HepG2 (cell line): Measurements from ENCODE around the gene MYO5B. TPM values are rescaled to one million over a fixed set of nuclear protein-coding genes. Genes with fewer than 3 reads are reported as not detected.

Experiments
- ATAC-seq: fragments of 200-7000 bp; cut with Tn5 transposase; 3 replicates; pipeline ENCODE4 v1.9.1; 2020; ENCODE audit warnings: mild to moderate bottlenecking, moderate library complexity
- BruUV-seq: library from RNA; stranded (reverse); fragments of 400-500 nt; replicated peaks from 2 replicates; lab custom pipeline; 2021; lab: Mats Ljungman, UMichigan
- CTCF ChIA-PET: fragments of 300-600 bp; formaldehyde crosslinking; extraction: SDS; loops from one replicate; lab custom pipeline; 2021; ENCODE audit warnings: low total read pairs, inconsistent platforms, low intra/inter-chr PET ratio; lab: Yijun Ruan, JAX
- POLR2A ChIA-PET: fragments of 350-600 bp; sonication (Branson Sonifier 250); formaldehyde crosslinking; loops from one replicate; lab custom pipeline; 2020; ENCODE audit warnings: antibody characterized with exemption, inconsistent platforms; lab: Yijun Ruan, JAX
- DNase-seq: peaks from one replicate; pipeline ENCODE4 v3.0.0-alpha.2; 2015; ENCODE audit warnings: low spot score
- FAIRE-seq: peaks from 3 replicates; lab custom pipeline; 2011; peaks lifted over from hg19 to GRCh38; lab: Jason Lieb, UNC
- H2AFZ ChIP-seq: one replicate; pipeline ENCODE4 v1.6.1; 2011; ENCODE audit warnings: low read length, inconsistent platforms
- H3K27ac ChIP-seq: fragments of 300-600 bp; 3 replicates; pipeline ENCODE4 v1.8.0; 2011; ENCODE audit warnings: mixed run types, mild to moderate bottlenecking, mixed read lengths, low read length, inconsistent platforms; ENCODE audit not compliant: insufficient read depth; ENCODE audit errors: extremely low read length
- H3K27me3 ChIP-seq, 2 experiments: fragments of 200-600 bp in 1 of 2; 2 replicates in 1 of 2; 3 replicates in 1 of 2; pipeline versions ENCODE4 v1.6.0 to v1.8.0; 2011; ENCODE audit warnings: low read length in 2 of 2, mild to moderate bottlenecking in 2 of 2, moderate library complexity in 2 of 2, inconsistent platforms in 1 of 2; ENCODE audit not compliant: insufficient read depth in 2 of 2, control insufficient read depth in 1 of 2
- H3K36me3 ChIP-seq, 2 experiments: fragments of 200-600 bp in 1 of 2; replicated peaks in 1 of 2; 2 replicates in 1 of 2; 3 replicates in 1 of 2; pipeline versions ENCODE4 v1.5.1 to v1.8.0; 2011; ENCODE audit warnings: low read length in 2 of 2, inconsistent platforms in 1 of 2; ENCODE audit not compliant: insufficient read depth in 2 of 2, control insufficient read depth in 1 of 2
- H3K4me1 ChIP-seq: 2 replicates; pipeline ENCODE4 v1.5.1; 2012; ENCODE audit warnings: low read length, inconsistent platforms; ENCODE audit not compliant: insufficient read depth
- H3K4me2 ChIP-seq: 2 replicates; pipeline ENCODE4 v1.6.0; 2011; ENCODE audit warnings: low read depth, low read length, inconsistent platforms
- H3K4me3 ChIP-seq, 3 experiments: fragments of 200-600 bp in 1 of 3; sonication (generic), shearing (Covaris generic) in 1 of 3; replicated peaks in 1 of 3; 2 replicates each; pipeline ENCODE4 v1.5.1; 2011 to 2016; ENCODE audit warnings: low read length in 3 of 3, inconsistent platforms in 2 of 3, low read depth in 2 of 3, mild to moderate bottlenecking in 2 of 3, control low read depth in 1 of 3, mixed read lengths in 1 of 3; ENCODE audit not compliant: insufficient read depth in 1 of 3
- H3K79me2 ChIP-seq: one replicate; pipeline ENCODE4 v1.6.1; 2011; ENCODE audit warnings: low read length, inconsistent platforms; ENCODE audit not compliant: insufficient read depth
- H3K9ac ChIP-seq: 2 replicates; pipeline ENCODE4 v1.6.0; 2011; ENCODE audit warnings: mild to moderate bottlenecking, low read depth, low read length, inconsistent platforms; ENCODE audit not compliant: insufficient read depth
- H3K9me3 ChIP-seq: 2 replicates; pipeline ENCODE4 v1.5.1; 2012; ENCODE audit warnings: mild to moderate bottlenecking, low read length
- H4K20me1 ChIP-seq: 2 replicates; pipeline ENCODE4 v1.6.0; 2011; ENCODE audit warnings: inconsistent platforms, mild to moderate bottlenecking, low read length, moderate library complexity; ENCODE audit not compliant: insufficient read depth
- ARID3A ChIP-seq: IDR thresholded peaks from 2 replicates; pipeline ENCODE4 v1.6.1; 2012; ENCODE audit warnings: low read depth, low read length, improper control_type of control experiment
- ATF2 ChIP-seq: sonication (generic); formaldehyde crosslinking; IDR thresholded peaks from 2 replicates; pipeline ENCODE4 v1.4.0; 2020; ENCODE audit warnings: missing genetic modification reagents
- CENPT ChIP-seq: sonication (generic); formaldehyde crosslinking; IDR thresholded peaks from 2 replicates; pipeline ENCODE4 v1.8.0; 2022; ENCODE audit warnings: low read depth, mild to moderate bottlenecking, moderate library complexity, missing genetic modification reagents
- CHD4 ChIP-seq: fragments of 200-600 bp; sonication (generic); IDR thresholded peaks from 2 replicates; pipeline ENCODE4 v1.7.0; 2017; ENCODE audit warnings: mild to moderate bottlenecking, low read length, borderline replicate concordance
- FOXA1 ChIP-seq, 2 experiments: fragments of 450-650 bp in 1 of 2; sonication (generic) in 1 of 2; formaldehyde crosslinking in 1 of 2; IDR thresholded peaks; 2 replicates each; pipeline versions ENCODE4 v1.4.0 to v1.6.1; 2016 to 2020; ENCODE audit warnings: missing genetic modification reagents in 1 of 2
- FOXM1 ChIP-seq: sonication (generic); formaldehyde crosslinking; IDR thresholded peaks from 2 replicates; pipeline ENCODE4 v1.5.0; 2020; ENCODE audit warnings: missing genetic modification reagents
- HMG20A ChIP-seq: IDR thresholded peaks from 2 replicates; pipeline ENCODE4 v1.6.1; 2016; ENCODE audit warnings: borderline replicate concordance
- HOMEZ ChIP-seq: IDR thresholded peaks from 2 replicates; pipeline ENCODE4 v1.6.1; 2016; ENCODE audit warnings: low read depth
- SIX4 ChIP-seq: sonication (generic); formaldehyde crosslinking; IDR thresholded peaks from 2 replicates; pipeline ENCODE4 v1.4.0; 2020; ENCODE audit warnings: missing genetic modification reagents
- SP5 ChIP-seq: IDR thresholded peaks from 2 replicates; pipeline ENCODE4 v1.6.1; 2016; ENCODE audit warnings: low read depth, borderline replicate concordance
- SRSF1 ChIP-seq: fragments of 200-400 bp; formaldehyde crosslinking; optimal IDR thresholded peaks from 2 replicates; pipeline ENCODE3; 2017; ENCODE audit warnings: mild to moderate bottlenecking, low read depth, low read length, moderate library complexity
- ZMYM3 ChIP-seq: sonication (generic); formaldehyde crosslinking; IDR thresholded peaks from 2 replicates; pipeline ENCODE4 v1.5.1; 2020; ENCODE audit warnings: mild to moderate bottlenecking, missing genetic modification reagents
- ZNF18 ChIP-seq: sonication (generic); formaldehyde crosslinking; IDR thresholded peaks from 2 replicates; pipeline ENCODE4 v1.8.0; 2022; ENCODE audit warnings: mild to moderate bottlenecking, missing genetic modification reagents; ENCODE audit not compliant: insufficient replicate concordance
- ZNF207 ChIP-seq: fragments of 450-650 bp; IDR thresholded peaks from 2 replicates; pipeline ENCODE4 v1.6.1; 2016; ENCODE audit warnings: antibody characterized with exemption, borderline replicate concordance
- ZNF230 ChIP-seq: sonication (generic); formaldehyde crosslinking; IDR thresholded peaks from 2 replicates; pipeline ENCODE4 v1.4.0; 2020; ENCODE audit warnings: mild to moderate bottlenecking, missing genetic modification reagents
- ZNF367 ChIP-seq: sonication (generic); formaldehyde crosslinking; IDR thresholded peaks from 2 replicates; pipeline ENCODE4 v1.4.0; 2020; ENCODE audit warnings: missing genetic modification reagents, borderline replicate concordance
- ZNF383 ChIP-seq: sonication (generic); formaldehyde crosslinking; IDR thresholded peaks from 2 replicates; pipeline ENCODE4 v1.4.0; 2020; ENCODE audit warnings: missing genetic modification reagents, mild to moderate bottlenecking, borderline replicate concordance
- ZNF460 ChIP-seq: sonication (generic); formaldehyde crosslinking; IDR thresholded peaks from 2 replicates; pipeline ENCODE4 v1.5.1; 2020; ENCODE audit warnings: missing genetic modification reagents, mild to moderate bottlenecking, borderline replicate concordance
- ZNF720 ChIP-seq: sonication (generic); formaldehyde crosslinking; IDR thresholded peaks from 2 replicates; pipeline ENCODE4 v1.4.0; 2020; ENCODE audit warnings: missing genetic modification reagents
- ZNF792 ChIP-seq: IDR thresholded peaks from 2 replicates; pipeline ENCODE4 v1.6.1; 2016
- WGBS: methylation state at CpG from one replicate; pipeline ENCODE4 v1.1.6; 2017; ENCODE audit warnings: low lambda C conversion rate; 5-methylcytosine and 5-hydroxymethylcytosine counted together
- in situ Hi-C: cut with HindIII; loops from 2 replicates; pipeline ENCODE4 v1.10.0; 2017; ENCODE audit warnings: low pct_unique_long_range_greater_than_20kb; ENCODE audit not compliant: extremely low pct_ligation_motif_present
- intact Hi-C: fragments of 100-400 bp; cut with micrococcal nuclease; formaldehyde crosslinking; loops from one replicate; pipeline ENCODE4 v1.10.0; 2022; ENCODE audit not compliant: unreplicated experiment
- polyA plus RNA-seq, 8 experiments: library from polyadenylated mRNA; depleted of rRNA in 3 of 8; stranded (reverse) in 7 of 8; unstranded in 1 of 8; fragments of >200 nt; fragmentation: Illumina TruSeq in 4 of 8; extraction: Trizol in 4 of 8; gene quantifications; 2 replicates each; pipeline versions ENCODE4 v1.2.1 to v1.2.3, GENCODE V29; 2011 to 2016; ENCODE audit warnings: low read depth in 4 of 8, missing spikeins in 1 of 8, mixed read lengths in 1 of 8; ENCODE audit not compliant: insufficient read depth in 1 of 8
- total RNA-seq, 5 experiments: library from RNA; depleted of rRNA; stranded (reverse); fragments of >200 nt; fragmentation: Illumina TruSeq; extraction: Trizol; gene quantifications; 2 replicates each; pipeline ENCODE4 v1.2.3, GENCODE V29; 2016; ENCODE audit warnings: low read depth in 1 of 5

MYO5B gene
- total and polyA plus RNA-seq, 2 of the 13 experiments (the other 11 are each of a cell fraction or from before 2014, with no cell fraction given): 13.1 to 24.0 TPM

GRCh38 chr18:49837889-49838288 lies 357.1 kb downstream of the MYO5B start:
- no peak overlapping the region for H3K4me3 ChIP-seq
- no peaks in the 10 kb centered on the region for H3K9me3 ChIP-seq
- peaks cover 4% of the 10 kb centered on the region in 2 experiments; a peak in 3 of 5 replicates for H3K36me3 ChIP-seq
- H3K27ac ChIP-seq: peak overlapping the region; percentile 32
- intact Hi-C loops (no loop called here), in situ Hi-C loops (no loop called here)
- 14% methylated on average over 5 of the region's 5 CpGs for WGBS
- ATAC-seq (peak; percentile 76), FAIRE-seq (peak; percentile 65), DNase-seq (peak; percentile 73)
- no peak overlapping the region for H2AFZ ChIP-seq
- H3K4me2 ChIP-seq: no peak overlapping the region
- no peak overlapping the region; the same call in 1 of the 2 replicates for H3K9ac ChIP-seq
- H3K4me1 ChIP-seq: peaks cover 63% of the 10 kb centered on the region
- H3K27me3 ChIP-seq: no peaks in the 10 kb centered on the region
- H3K79me2 ChIP-seq: no peaks in the 10 kb centered on the region
- ChIA-PET CTCF (no interaction called here), POLR2A (interaction anchor here (0.8 to 1.4 kb wide), 4 partner anchors 21 to 27 kb away, joined by 3 to 16 read pairs (median 3); partner anchors contain the start of gene ACAA2)
- BruUV-seq: no TSS peak
- H4K20me1 ChIP-seq: no peaks in the 10 kb centered on the region
- TF ChIP-seq SRSF1 (no peak), HOMEZ (0 out of 2 replicates have a peak, but pooled peaks have one; percentile 47), ARID3A (peak; percentile 63), ZMYM3 (CRISPR knock-in tag) (no peak), ZNF720 (CRISPR knock-in tag) (no peak), ZNF230 (no peak), ZNF792 (CRISPR knock-in tag) (0 out of 2 replicates have a peak, but pooled peaks have one; percentile 21), ZNF18 (no peak), ZNF367 (CRISPR knock-in tag) (no peak), ZNF460 (CRISPR knock-in tag) (no peak), SIX4 (CRISPR knock-in tag) (no peak), SP5 (CRISPR knock-in tag) (no peak), ATF2 (CRISPR knock-in tag) (0 out of 2 replicates have a peak, but pooled peaks have one; percentile 40), ZNF383 (CRISPR knock-in tag) (no peak), HMG20A (peak; percentile 20; the same call in 1 of the 2 replicates), CENPT (CRISPR knock-in tag) (no peak), FOXM1 (no peak), ZNF207 (no peak), FOXA1 (IDR thresholded peaks at IDR 0.05) (0 out of 2 replicates have a peak, but pooled peaks have one; percentile 27), FOXA1 (CRISPR knock-in tag; IDR thresholded peaks at IDR 0.05) (peak; percentile 95), CHD4 (no peak)
